GM12878 (cell line): ENCODE results near the gene ZDHHC14. TPM values are rescaled to one million over a fixed set of nuclear protein-coding genes. Genes with fewer than 3 reads are reported as not detected.

Source experiments
- ATAC-seq: fragments of 200-7000 bp; cut with Tn5 transposase; 3 replicates; pipeline ENCODE4 v1.9.1; 2020; ENCODE audit warnings: mild to moderate bottlenecking, moderate library complexity
- BruUV-seq: library from RNA; stranded (reverse); fragments of 400-500 nt; replicated peaks from 2 replicates; lab custom pipeline; 2021; lab: Mats Ljungman, UMichigan
- CTCF ChIA-PET: fragments of 300-600 bp; sonication (Branson Sonifier 250); formaldehyde crosslinking; extraction: SDS; loops from one replicate; lab custom pipeline; 2021; ENCODE audit warnings: inconsistent platforms; lab: Yijun Ruan, JAX
- POLR2A ChIA-PET: fragments of 350-600 bp; formaldehyde crosslinking; extraction: SDS; loops from one replicate; lab custom pipeline; 2021; ENCODE audit warnings: inconsistent platforms; lab: Charles Lee
- RAD21 ChIA-PET: fragments of 300-600 bp; sonication (Branson Sonifier 250); formaldehyde crosslinking; loops from one replicate; lab custom pipeline; 2023; ENCODE audit warnings: antibody characterized with exemption; ENCODE audit not compliant: unreplicated experiment; lab: Charles Lee
- SMC1A ChIA-PET: fragments of 300-600 bp; sonication (Branson Sonifier 250); formaldehyde crosslinking; loops from one replicate; lab custom pipeline; 2023; ENCODE audit not compliant: unreplicated experiment, uncharacterized antibody; lab: Charles Lee
- DNase-seq: peaks from one replicate; pipeline ENCODE4 v3.0.0-alpha.2; 2011; ENCODE audit warnings: low read depth, low spot score
- FAIRE-seq: peaks from 3 replicates; lab custom pipeline; 2011; peaks lifted over from hg19 to GRCh38; lab: Jason Lieb, UNC
- H2AFZ ChIP-seq: 2 replicates; pipeline ENCODE4 v1.6.0; 2011; ENCODE audit warnings: low read depth, low read length, control low read depth; ENCODE audit not compliant: control insufficient read depth
- H3K27ac ChIP-seq: 2 replicates; pipeline ENCODE4 v1.5.1; 2011; ENCODE audit warnings: control low read depth; ENCODE audit not compliant: control insufficient read depth, insufficient read depth
- H3K27me3 ChIP-seq, 2 experiments: replicated peaks in 1 of 2; 2 replicates each; pipeline versions ENCODE4 v1.6.0 to v1.6.1; 2011; ENCODE audit warnings: low read length in 1 of 2; ENCODE audit not compliant: control insufficient read depth in 2 of 2, insufficient read depth in 2 of 2
- H3K36me3 ChIP-seq, 2 experiments: 2 replicates each; pipeline ENCODE4 v1.5.1; 2011; ENCODE audit warnings: low read length in 1 of 2; ENCODE audit not compliant: control insufficient read depth in 2 of 2, insufficient read depth in 2 of 2
- H3K4me1 ChIP-seq: 2 replicates; pipeline ENCODE4 v1.6.1; 2011; ENCODE audit warnings: mild to moderate bottlenecking, low read length, moderate library complexity, mixed read lengths; ENCODE audit not compliant: control insufficient read depth, insufficient read depth
- H3K4me2 ChIP-seq: 2 replicates; pipeline ENCODE4 v1.6.0; 2011; ENCODE audit warnings: control low read depth; ENCODE audit not compliant: control insufficient read depth, insufficient read depth
- H3K4me3 ChIP-seq: fragments of 200-600 bp; sonication (generic); 2 replicates; pipeline ENCODE4 v1.5.1; 2016
- H3K79me2 ChIP-seq: 2 replicates; pipeline ENCODE4 v1.6.0; 2011; ENCODE audit warnings: low read length; ENCODE audit not compliant: control insufficient read depth, insufficient read depth
- H3K9ac ChIP-seq: 2 replicates; pipeline ENCODE4 v1.8.0; 2011; ENCODE audit warnings: low read length, control low read depth, mixed read lengths; ENCODE audit not compliant: control insufficient read depth, insufficient read depth
- H3K9me3 ChIP-seq: replicated peaks from 3 replicates; pipeline ENCODE4 v1.5.1; 2011; ENCODE audit warnings: mild to moderate bottlenecking, low read length; ENCODE audit not compliant: control insufficient read depth, insufficient read depth
- H4K20me1 ChIP-seq: 2 replicates; pipeline ENCODE4 v1.6.0; 2011; ENCODE audit not compliant: control insufficient read depth, insufficient read depth
- CBFB ChIP-seq: IDR thresholded peaks from 2 replicates; pipeline ENCODE4 v1.6.1; 2016; ENCODE audit warnings: antibody characterized with exemption, low read depth
- PRDM15 ChIP-seq: fragments of 450-650 bp; formaldehyde crosslinking; IDR thresholded peaks from 2 replicates; pipeline ENCODE4 v1.4.0; 2020; ENCODE audit warnings: mild to moderate bottlenecking, moderate library complexity
- SIX5 ChIP-seq: IDR thresholded peaks from 2 replicates; pipeline ENCODE4 v1.6.1; 2011; ENCODE audit warnings: mild to moderate bottlenecking, low read depth, low read length, moderate library complexity; ENCODE audit not compliant: severe bottlenecking
- ZBTB4 ChIP-seq: fragments of 450-650 bp; formaldehyde crosslinking; IDR thresholded peaks from 2 replicates; pipeline ENCODE4 v1.4.0; 2022; ENCODE audit warnings: mild to moderate bottlenecking, moderate library complexity
- WGBS: methylation state at CpG from one replicate; pipeline ENCODE4 v1.1.6; 2016; ENCODE audit warnings: low lambda C conversion rate; ENCODE audit not compliant: insufficient replicate concordance, insufficient coverage; ENCODE audit errors: missing lambda C conversion rate; 5-methylcytosine and 5-hydroxymethylcytosine counted together
- in situ Hi-C: fragments of 300-500 bp; cut with MboI; formaldehyde crosslinking; loops from 9 replicates; pipeline ENCODE4 v1.14.3; 2018; ENCODE audit warnings: mixed read lengths
- intact Hi-C: fragments of 100-400 bp; cut with micrococcal nuclease; formaldehyde crosslinking; loops from one replicate; pipeline ENCODE4 v1.14.2; 2022; ENCODE audit not compliant: unreplicated experiment
- polyA plus RNA-seq, 11 experiments: library from polyadenylated mRNA; depleted of rRNA in 4 of 11; unstranded in 6 of 11; stranded (reverse) in 5 of 11; fragments of >200 nt; fragmentation: Nextera tagmentation in 4 of 11; fragmentation: Illumina TruSeq in 1 of 11; extraction: Ambion mirVana in 4 of 11; extraction: Trizol in 1 of 11; gene quantifications; 1 replicate in 1 of 11; 2 replicates in 10 of 11; pipeline versions ENCODE4 v1.2.1 to v1.2.3, GENCODE V29; 2011 to 2016; ENCODE audit warnings: inconsistent platforms in 2 of 11, missing spikeins in 2 of 11, low read depth in 1 of 11
- total RNA-seq, 4 experiments: library from RNA; depleted of rRNA in 3 of 4; stranded (reverse); fragments of >200 nt in 3 of 4; fragmentation: Illumina TruSeq in 1 of 4; extraction: Trizol in 1 of 4; gene quantifications; 2 replicates each; pipeline versions ENCODE4 v1.2.1 to v1.2.3, GENCODE V29; 2013 to 2021

The ZDHHC14 gene
- total and polyA plus RNA-seq, 10 of the 15 experiments (the other 5 are each of a cell fraction or from before 2014, with no cell fraction given): 0.15 to 16.0 (median 0.76) TPM; not detected in 1

DNA sequence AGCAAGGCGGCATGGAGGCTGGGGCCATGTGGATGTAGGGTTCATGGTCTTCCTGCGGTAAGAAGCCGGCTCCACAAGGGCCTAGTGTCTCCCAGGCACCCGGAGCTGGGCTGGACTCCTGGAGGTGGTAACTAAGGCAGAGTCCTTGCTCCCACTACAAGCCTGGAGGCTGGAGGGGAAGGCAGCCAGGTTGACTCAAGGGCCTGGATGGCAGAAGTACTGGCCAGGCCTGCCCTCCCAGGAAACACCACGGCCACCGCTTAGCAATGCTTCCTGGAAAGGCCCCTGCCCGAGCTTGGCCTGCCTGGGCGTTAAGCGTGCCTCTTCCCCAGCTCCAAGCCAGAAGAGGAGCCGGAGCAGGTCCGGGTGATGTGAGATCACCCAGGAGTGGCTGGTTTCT, 182.0 kb downstream of the ZDHHC14 start:
- no peak for ATAC-seq
- no peaks in the 10 kb centered on the region for H3K79me2 ChIP-seq
- H3K4me2 ChIP-seq: peak overlapping the region; percentile 49
- H3K4me1 ChIP-seq: peaks cover 59% of the 10 kb centered on the region
- no peaks in the 10 kb centered on the region for H4K20me1 ChIP-seq
- 69% methylated on average over 10 of the region's 11 CpGs for whole genome bisulfite sequencing
- no peak overlapping the region for H2AFZ ChIP-seq
- no peaks in the 10 kb centered on the region for H3K27me3 ChIP-seq
- POLR2A ChIA-PET: interaction anchor here (11.0 kb wide), 1 partner anchor 101 kb away, joined by 170 read pairs; no protein-coding TSS in a partner anchor
- no peak overlapping the region for H3K4me3 ChIP-seq
- TF ChIP-seq SIX5 (no peak), ZBTB4 (CRISPR knock-in tag) (no peak), CBFB (no peak), PRDM15 (CRISPR knock-in tag) (peak; percentile 28; the same call in 1 of the 2 replicates)
- no peak for DNase-seq
- H3K9ac ChIP-seq: no peak overlapping the region
- peak overlapping the region; percentile 38 for H3K27ac ChIP-seq
- no TSS peak for BruUV-seq
- CTCF ChIA-PET: interaction anchor here (1.2 to 4.3 kb wide), 10 partner anchors 8 to 248 kb away, joined by 3 to 84 read pairs (median 4); no protein-coding TSS in a partner anchor
- SMC1A ChIA-PET: interaction anchor here (0.7 to 17.5 kb wide), 25 partner anchors 7 to 249 kb away, joined by 3 to 431 read pairs (median 5); partner anchors contain the start of gene TMEM242
- in situ Hi-C loops (loop anchor here (5.0 kb wide), 2 partner anchors 101 to 199 kb away; no protein-coding TSS in a partner anchor), intact Hi-C loops (loop anchor here (1.0 to 5.0 kb wide), 9 partner anchors 27 to 871 kb away; partner anchors contain the start of gene TMEM242)
- peaks cover 4% of the 10 kb centered on the region; the same call in 2 of the 3 replicates for H3K9me3 ChIP-seq
- peaks cover 0 to 1% of the 10 kb centered on the region in 2 experiments; a peak in 1 of 4 replicates for H3K36me3 ChIP-seq
- FAIRE-seq: no peak
- RAD21 ChIA-PET: interaction anchor here (1.0 to 9.6 kb wide), 17 partner anchors 7 to 240 kb away, joined by 3 to 350 read pairs (median 7); partner anchors contain the start of gene TMEM242
